ENCODE data around the gene SMC2. TPM values are rescaled to one million over a fixed set of nuclear protein-coding genes. Genes with fewer than 3 reads are reported as not detected.

SMC2 gene
- total RNA-seq, 1 donor from 2014 or later = 14.9 TPM

- no peak for DNase-seq (ENCODE audit: low read depth in 2 of 2)
Measured at GRCh38 chr9:104104360-104104759, 10.3 kb downstream of the SMC2 start.

GRCh38 chr9:104107799-104108198, 13.7 kb downstream of the SMC2 start:
- no peak for DNase-seq (ENCODE audit: low read depth in 2 of 2)

GRCh38 chr9:104108315-104108714, 14.2 kb downstream of the SMC2 start:
- no peak for DNase-seq (ENCODE audit: low read depth in 2 of 2)

GRCh38 chr9:104110509-104110908, 16.4 kb downstream of the SMC2 start:
- no peak for DNase-seq (ENCODE audit: low read depth in 2 of 2)

GRCh38 chr9:104118916-104119315, 24.8 kb downstream of the SMC2 start:
- no peak for DNase-seq (ENCODE audit: low read depth in 2 of 2)

GRCh38 chr9:104121022-104121421, 26.9 kb downstream of the SMC2 start:
- DNase-seq (ENCODE audit: low read depth in 2 of 2) = no peak

- no peak for DNase-seq (ENCODE audit: low read depth in 2 of 2)
Measured at GRCh38 chr9:104138243-104138868, 44.2 kb downstream of the SMC2 start.

- no peak for DNase-seq (ENCODE audit: low read depth in 2 of 2)
Measured at GRCh38 chr9:104142799-104143549, 48.9 kb downstream of the SMC2 start.

GRCh38 chr9:104143550-104143910, 49.4 kb downstream of the SMC2 start:
- no peak for DNase-seq (ENCODE audit: low read depth in 2 of 2)

- DNase-seq (ENCODE audit: low read depth in 2 of 2) = no peak
Measured at GRCh38 chr9:104144336-104144735, 50.2 kb downstream of the SMC2 start.

GRCh38 chr9:104173067-104173466, 79.0 kb downstream of the SMC2 start:
- DNase-seq (ENCODE audit: low read depth in 2 of 2) = no peak

- peak; percentile 1 to 4 for DNase-seq (ENCODE audit: low read depth in 2 of 2)
Measured at GRCh38 chr9:104177003-104177611, 83.0 kb downstream of the SMC2 start.

- no peak for DNase-seq (ENCODE audit: low read depth in 2 of 2)
Measured at GRCh38 chr9:104177676-104178075, 83.6 kb downstream of the SMC2 start.

Data from dermis microvascular lymphatic vessel endothelial cell (primary cell).